GM21576 (cell line): ENCODE data around the gene FAM222B.
"Not testable (repeated sequence)": the region's sequence is repeated elsewhere in the genome, so short reads cannot be mapped to it uniquely, and the experiment has no call there.

Experiments
- ATAC-seq: cut with Tn5 transposase; IDR thresholded peaks from one replicate; pipeline ENCODE4 v1.9.1; 2021; ENCODE audit warnings: mild to moderate bottlenecking, moderate library complexity; ENCODE audit not compliant: unreplicated experiment

The FAM222B gene

DNA sequence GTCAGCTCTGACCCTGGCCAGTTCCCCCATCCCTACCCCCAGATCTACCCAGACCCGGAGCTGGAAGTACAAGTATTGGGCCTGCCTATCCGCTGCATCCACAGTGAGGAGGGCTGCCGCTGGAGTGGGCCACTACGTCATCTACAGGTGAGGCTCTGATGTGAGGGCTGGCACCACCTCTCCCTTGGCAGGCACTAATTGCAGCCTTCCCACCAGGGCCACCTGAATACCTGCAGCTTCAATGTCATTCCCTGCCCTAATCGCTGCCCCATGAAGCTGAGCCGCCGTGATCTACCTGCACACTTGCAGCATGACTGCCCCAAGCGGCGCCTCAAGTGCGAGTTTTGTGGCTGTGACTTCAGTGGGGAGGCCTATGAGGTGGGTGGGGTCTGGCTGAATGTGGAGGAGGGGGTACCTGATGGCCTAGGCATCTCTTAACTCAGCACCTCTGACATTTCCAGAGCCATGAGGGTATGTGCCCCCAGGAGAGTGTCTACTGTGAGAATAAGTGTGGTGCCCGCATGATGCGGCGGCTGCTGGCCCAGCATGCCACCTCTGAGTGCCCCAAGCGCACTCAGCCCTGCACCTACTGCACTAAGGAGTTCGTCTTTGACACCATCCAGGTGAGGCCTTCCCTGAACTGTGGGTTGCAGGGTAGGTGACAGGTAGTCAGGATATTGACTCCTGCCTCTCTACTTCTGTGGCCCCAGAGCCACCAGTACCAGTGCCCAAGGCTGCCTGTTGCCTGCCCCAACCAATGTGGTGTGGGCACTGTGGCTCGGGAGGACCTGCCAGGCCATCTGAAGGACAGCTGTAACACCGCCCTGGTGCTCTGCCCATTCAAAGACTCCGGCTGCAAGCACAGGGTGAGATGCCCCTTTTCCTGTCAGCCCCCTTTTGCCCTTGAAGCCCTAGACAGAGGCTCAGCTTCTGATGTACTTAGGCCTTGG is 94.5 kb downstream of the FAM222B start:
- ATAC-seq, result no peak

DNA sequence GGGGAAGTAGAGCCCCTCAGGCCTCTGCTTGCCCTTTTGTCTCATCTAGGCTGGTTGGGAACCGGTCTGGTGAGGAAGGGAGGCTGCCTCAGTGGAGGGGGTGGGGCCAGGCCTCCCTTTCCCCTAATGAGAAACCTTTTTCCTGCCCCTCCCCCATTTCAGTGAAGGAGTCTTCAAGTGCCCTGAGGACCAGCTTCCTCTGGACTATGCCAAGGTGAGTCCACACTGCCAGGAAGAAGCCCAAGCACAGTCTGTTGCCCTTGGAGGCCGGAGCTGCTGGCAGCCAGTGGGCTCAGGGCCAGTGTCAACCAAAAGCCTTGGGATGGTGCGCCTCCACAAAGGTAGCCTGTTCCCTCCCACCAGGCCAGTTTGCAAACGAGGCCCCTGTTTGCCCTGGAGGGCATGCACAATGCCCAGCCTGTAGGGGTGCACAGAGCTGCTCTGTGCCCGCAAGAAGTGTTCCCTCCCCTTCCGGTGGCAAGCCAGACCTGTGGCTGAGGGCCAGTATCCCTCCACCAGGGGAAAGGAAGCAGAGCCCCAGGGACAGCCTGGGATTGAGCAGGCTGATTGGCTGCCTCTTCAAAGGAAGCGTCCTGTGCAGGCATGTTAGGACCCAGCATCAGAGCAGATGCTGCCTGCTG is 95.4 kb downstream of the FAM222B start:
- no peak for ATAC-seq

GRCh38 chr17:28746611-28747050 is 96.0 kb downstream of the FAM222B start:
- no peak for ATAC-seq

GRCh38 chr17:28745786-28746411 is 96.7 kb downstream of the FAM222B start:
- ATAC-seq, result no peak

GRCh38 chr17:28744972-28745785 is 97.4 kb downstream of the FAM222B start:
- ATAC-seq, result no peak

DNA sequence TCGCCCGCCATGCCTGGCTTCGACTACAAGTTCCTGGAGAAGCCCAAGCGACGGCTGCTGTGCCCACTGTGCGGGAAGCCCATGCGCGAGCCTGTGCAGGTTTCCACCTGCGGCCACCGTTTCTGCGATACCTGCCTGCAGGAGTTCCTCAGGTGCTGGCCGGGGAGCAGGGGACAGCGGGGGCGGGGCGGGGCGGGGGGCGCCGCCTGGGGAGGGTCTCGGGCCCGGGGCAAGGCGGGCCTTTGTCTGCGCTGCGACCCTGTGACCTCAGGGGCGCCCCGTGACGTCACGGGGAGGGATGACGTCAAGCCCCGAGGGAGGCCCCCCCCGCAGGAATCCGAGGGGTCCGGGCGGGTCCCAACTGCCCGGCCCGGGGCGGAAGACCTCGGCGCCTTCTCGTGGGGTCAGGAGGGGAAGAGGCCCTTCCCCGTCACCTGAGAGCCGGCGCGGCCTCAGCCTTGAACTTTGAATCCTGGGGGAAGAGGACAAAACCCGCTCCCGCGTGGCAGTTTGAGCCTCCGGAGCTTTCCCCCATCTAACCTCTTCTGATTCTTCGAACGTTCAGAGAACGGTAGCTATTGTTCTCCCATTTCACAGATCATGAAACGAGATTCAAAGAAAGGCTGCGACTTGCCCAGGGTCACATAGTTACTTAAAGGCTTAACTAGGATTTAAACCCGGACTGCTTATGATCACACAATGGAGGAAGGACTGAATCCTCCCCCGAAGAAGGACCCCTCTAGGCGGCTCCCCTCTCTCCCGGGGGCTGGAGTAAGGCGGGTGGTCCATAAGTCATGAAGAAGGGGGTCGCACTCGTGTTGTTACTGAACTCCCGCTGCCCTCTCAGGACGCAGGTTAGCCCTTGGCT is 98.3 kb downstream of the FAM222B start:
- peak; percentile 28 for ATAC-seq

DNA sequence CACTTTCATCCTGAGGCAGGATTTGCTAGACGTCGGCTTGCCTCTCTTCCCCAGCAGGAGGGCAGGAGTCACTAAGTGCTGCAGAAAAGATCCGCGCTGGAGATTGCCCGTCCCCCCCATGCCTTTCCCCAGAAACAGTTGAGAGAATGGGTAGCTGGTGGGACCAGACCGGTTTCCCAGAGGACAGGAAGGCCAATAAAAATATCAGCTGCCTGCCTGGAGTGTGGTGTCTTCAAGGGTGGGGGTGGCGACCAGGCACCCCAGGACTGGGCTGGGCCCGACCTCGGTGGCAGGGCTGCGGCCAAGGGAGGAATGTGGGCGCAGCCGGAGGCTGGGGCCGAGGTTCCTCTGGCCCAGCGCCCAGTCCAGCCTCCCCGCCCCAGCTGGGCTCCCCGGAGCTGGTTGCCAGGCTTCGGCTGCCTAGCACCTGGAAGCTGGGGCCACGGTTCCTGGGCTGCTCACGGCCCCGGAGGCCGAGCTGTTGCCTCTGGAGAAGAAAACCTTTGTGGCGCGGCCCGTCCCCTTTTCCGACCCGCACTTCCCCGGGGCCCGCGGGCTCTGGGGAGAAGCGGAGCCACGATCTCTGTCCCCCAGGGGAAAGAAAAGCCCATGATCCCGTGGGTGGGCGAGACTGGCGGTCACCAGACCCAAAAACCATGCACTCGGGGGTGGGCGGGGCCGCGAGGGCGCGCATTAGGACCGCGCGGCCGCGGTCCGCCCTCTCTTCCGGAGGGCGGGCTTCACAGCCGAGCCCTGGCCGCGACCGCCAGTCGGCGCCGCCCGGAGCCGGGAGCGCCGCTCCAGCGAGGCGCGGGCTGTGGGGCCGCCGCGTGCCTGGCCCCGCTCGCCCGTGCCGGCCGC is 99.1 kb downstream of the FAM222B start, which contains the start of gene TRAF4:
Gene TRAF4 (plus strand): TSS at position 769 of the 861 bp plus-strand sequence. CDS start 102 bp downstream, outside the sequence.
- ATAC-seq, result peak; percentile 64

GRCh38 chr17:28741358-28742349 is 100.9 kb downstream of the FAM222B start:
- ATAC-seq, result no peak

DNA sequence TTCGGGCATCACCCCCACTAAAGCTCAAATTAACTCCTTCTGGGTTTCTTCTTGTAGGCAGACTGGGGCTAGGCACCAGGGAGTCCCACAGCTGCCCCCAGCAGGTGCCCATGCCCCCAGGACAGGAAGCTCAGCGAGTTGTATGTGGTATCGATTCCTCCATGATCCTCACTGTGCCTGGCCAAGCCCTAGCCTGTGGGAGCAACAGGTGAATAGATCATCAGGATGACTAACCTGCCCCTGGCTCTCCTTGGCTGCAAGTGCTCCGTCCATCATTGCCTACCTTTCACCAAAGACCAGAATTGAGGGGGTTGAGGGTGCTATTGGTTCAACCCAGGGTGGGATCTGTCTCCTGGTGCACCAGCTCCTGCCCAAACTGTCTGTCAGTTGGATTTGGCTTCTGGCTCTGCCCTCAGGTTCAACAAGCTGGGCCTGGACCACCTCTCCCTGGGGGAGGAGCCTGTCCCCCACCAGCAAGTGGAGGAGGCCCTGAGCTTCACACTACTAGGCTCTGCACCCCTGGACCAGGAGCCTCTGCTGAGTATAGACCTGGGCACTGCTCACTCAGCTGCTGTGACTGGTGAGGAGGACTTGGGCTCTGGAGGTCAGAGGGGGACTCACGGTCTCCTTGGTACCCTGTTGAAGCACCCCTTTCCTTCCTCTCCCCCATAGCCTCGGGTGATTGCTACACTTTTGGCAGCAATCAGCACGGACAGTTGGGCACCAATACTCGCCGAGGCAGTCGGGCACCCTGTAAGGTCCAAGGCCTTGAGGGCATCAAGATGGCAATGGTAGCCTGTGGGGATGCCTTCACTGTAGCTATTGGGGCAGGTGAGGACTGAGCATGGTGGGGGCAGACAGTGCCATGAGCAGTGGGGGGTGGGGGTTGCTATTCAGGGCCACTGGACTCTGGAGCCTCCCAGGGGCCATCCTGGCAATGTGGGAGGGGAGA is 101.9 kb downstream of the FAM222B start:
- ATAC-seq, result no peak

- no peak for ATAC-seq
Observed at GRCh38 chr17:28738680-28739384, 103.8 kb downstream of the FAM222B start.

GRCh38 chr17:28737770-28738679 is 104.6 kb downstream of the FAM222B start:
- peak; percentile 59 for ATAC-seq

GRCh38 chr17:28737316-28737715 is 105.3 kb downstream of the FAM222B start:
- ATAC-seq, result no peak

- ATAC-seq, result not testable (repeated sequence)
Observed at GRCh38 chr17:28735913-28736769, 106.4 kb downstream of the FAM222B start.

DNA sequence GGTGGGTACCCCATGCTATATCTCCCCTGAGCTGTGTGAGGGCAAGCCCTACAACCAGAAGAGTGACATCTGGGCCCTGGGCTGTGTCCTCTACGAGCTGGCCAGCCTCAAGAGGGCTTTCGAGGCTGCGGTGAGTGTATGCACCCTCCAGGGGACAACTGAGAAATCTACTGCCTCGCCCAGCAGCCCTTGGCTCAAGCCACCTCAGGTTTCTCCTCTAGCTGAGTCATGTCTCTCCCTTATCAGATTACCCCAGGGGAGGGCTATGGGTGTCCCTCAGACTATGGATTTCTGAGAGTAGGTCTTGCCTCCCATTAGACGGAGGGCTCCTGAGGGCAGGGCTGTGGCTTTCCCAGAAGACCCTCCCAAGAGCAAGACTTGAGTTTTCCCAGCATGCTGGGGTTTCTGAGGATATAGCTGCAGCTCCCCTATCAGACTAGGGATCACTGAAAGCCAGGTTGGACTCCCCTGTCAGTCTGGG is 107.3 kb downstream of the FAM222B start:
- ATAC-seq, result no peak
